ENCODE data around the gene HES6.
A peak's percentile ranks its signal among the peaks of the same experiment; 100 is the strongest.

The HES6 gene

GRCh38 chr2:238236571-238236970, 3.3 kb downstream of the HES6 start:
- H3K36me3 ChIP-seq, result no peaks in the 10 kb centered on the region
- no peak overlapping the region for H3K9ac ChIP-seq
- no peak overlapping the region for H3K27ac ChIP-seq
- TF ChIP-seq Cebpa-rat (IDR thresholded peaks at IDR 0.05), result no peak
- H3K4me1 ChIP-seq, result peaks cover 69% of the 10 kb centered on the region
- peak overlapping the region; percentile 98 for H3K4me2 ChIP-seq
- H3K4me3 ChIP-seq, result no peak overlapping the region
- no peaks in the 10 kb centered on the region for H3K9me3 ChIP-seq
- peaks cover 23% of the 10 kb centered on the region for H4K20me1 ChIP-seq
- H3K27me3 ChIP-seq, result no peaks in the 10 kb centered on the region

GRCh38 chr2:238235856-238236255, 4.0 kb downstream of the HES6 start:
- TF ChIP-seq Cebpa-rat (IDR thresholded peaks at IDR 0.05), result no peak
- Histone ChIP-seq H3K9me3 (no peaks in the 10 kb centered on the region), H4K20me1 (peaks cover 23% of the 10 kb centered on the region), H3K4me3 (no peak overlapping the region), H3K27me3 (no peaks in the 10 kb centered on the region), H3K9ac (no peak overlapping the region), H3K4me1 (peaks cover 68% of the 10 kb centered on the region), H3K27ac (no peak overlapping the region), H3K4me2 (0 out of 2 replicates have a peak overlapping the region, but pooled peaks have one; percentile 87), H3K36me3 (no peaks in the 10 kb centered on the region)

- no peak overlapping the region for H3K9ac ChIP-seq
- H3K27ac ChIP-seq, result no peak overlapping the region
- peak overlapping the region; percentile 87; the same call in 1 of the 2 replicates for H3K4me2 ChIP-seq
- no peak overlapping the region for H3K4me3 ChIP-seq
- H3K9me3 ChIP-seq, result no peaks in the 10 kb centered on the region
- H4K20me1 ChIP-seq, result peaks cover 23% of the 10 kb centered on the region
- no peaks in the 10 kb centered on the region for H3K27me3 ChIP-seq
- TF ChIP-seq Cebpa-rat (IDR thresholded peaks at IDR 0.05), result no peak
- no peaks in the 10 kb centered on the region for H3K36me3 ChIP-seq
- peaks cover 71% of the 10 kb centered on the region for H3K4me1 ChIP-seq
Observed at GRCh38 chr2:238235331-238235732, 4.5 kb downstream of the HES6 start.

- Histone ChIP-seq H3K4me3 (no peak overlapping the region), H3K9me3 (no peaks in the 10 kb centered on the region), H3K9ac (no peak overlapping the region), H4K20me1 (peaks cover 18% of the 10 kb centered on the region), H3K36me3 (peaks cover 9% of the 10 kb centered on the region), H3K4me1 (peaks cover 79% of the 10 kb centered on the region), H3K27me3 (no peaks in the 10 kb centered on the region), H3K27ac (no peak overlapping the region), H3K4me2 (no peak overlapping the region)
- no peak for TF ChIP-seq Cebpa-rat (IDR thresholded peaks at IDR 0.05)
Observed at GRCh38 chr2:238233625-238234024, 6.2 kb downstream of the HES6 start.

GRCh38 chr2:238231809-238232208, 8.0 kb downstream of the HES6 start:
- no peak for TF ChIP-seq Cebpa-rat (IDR thresholded peaks at IDR 0.05)
- peak overlapping the region; percentile 94 for H3K4me2 ChIP-seq
- H3K9me3 ChIP-seq, result no peaks in the 10 kb centered on the region
- H3K36me3 ChIP-seq, result peaks cover 21% of the 10 kb centered on the region
- H3K27ac ChIP-seq, result no peak overlapping the region
- H3K27me3 ChIP-seq, result no peaks in the 10 kb centered on the region
- H3K4me3 ChIP-seq, result peak overlapping the region; percentile 79
- peak overlapping the region; percentile 83; the same call in 1 of the 2 replicates for H3K9ac ChIP-seq
- peaks cover under 1% of the 10 kb centered on the region; the same call in 1 of the 2 replicates for H4K20me1 ChIP-seq
- peaks cover 60% of the 10 kb centered on the region for H3K4me1 ChIP-seq

- Histone ChIP-seq H3K4me3 (peak overlapping the region; percentile 79), H4K20me1 (0 out of 2 replicates have a peak, but pooled peaks cover 3% of the 10 kb centered on the region), H3K9me3 (no peaks in the 10 kb centered on the region), H3K27me3 (no peaks in the 10 kb centered on the region), H3K4me1 (peaks cover 56% of the 10 kb centered on the region), H3K36me3 (peaks cover 25% of the 10 kb centered on the region), H3K9ac (peak overlapping the region; percentile 83), H3K4me2 (peak overlapping the region; percentile 94), H3K27ac (peak overlapping the region; percentile 80)
- TF ChIP-seq Cebpa-rat (IDR thresholded peaks at IDR 0.05), result no peak
Observed at GRCh38 chr2:238231251-238231793, 8.5 kb downstream of the HES6 start.

GRCh38 chr2:238230699-238231098, 9.1 kb downstream of the HES6 start:
- TF ChIP-seq Cebpa-rat (IDR thresholded peaks at IDR 0.05), result no peak
- peaks cover 49% of the 10 kb centered on the region for H3K4me1 ChIP-seq
- H3K4me3 ChIP-seq, result peak overlapping the region; percentile 79
- 0 out of 2 replicates have a peak, but pooled peaks cover 9% of the 10 kb centered on the region for H4K20me1 ChIP-seq
- H3K36me3 ChIP-seq, result peaks cover 32% of the 10 kb centered on the region
- H3K27me3 ChIP-seq, result no peaks in the 10 kb centered on the region
- H3K9me3 ChIP-seq, result no peaks in the 10 kb centered on the region
- H3K27ac ChIP-seq, result peak overlapping the region; percentile 80
- H3K4me2 ChIP-seq, result peak overlapping the region; percentile 94
- peak overlapping the region; percentile 83 for H3K9ac ChIP-seq

- H3K4me1 ChIP-seq, result peaks cover 36% of the 10 kb centered on the region
- H3K9me3 ChIP-seq, result no peaks in the 10 kb centered on the region
Observed at GRCh38 chr2:238228700-238229099, 11.1 kb downstream of the HES6 start.

GRCh38 chr2:238227587-238228032, 12.2 kb downstream of the HES6 start:
- no peak overlapping the region for H3K9ac ChIP-seq
- no peak for TF ChIP-seq Cebpa-rat (IDR thresholded peaks at IDR 0.05)

More at GRCh38 chr2:238228700-238229099, 11.1 kb downstream of the HES6 start:
- peaks cover 51% of the 10 kb centered on the region for H3K36me3 ChIP-seq
- no peaks in the 10 kb centered on the region for H3K27me3 ChIP-seq
- TF ChIP-seq Cebpa-rat (IDR thresholded peaks at IDR 0.05), result no peak
- H3K4me3 ChIP-seq, result no peak overlapping the region
- no peak overlapping the region for H3K27ac ChIP-seq
- no peak overlapping the region for H3K9ac ChIP-seq
- H3K4me2 ChIP-seq, result no peak overlapping the region
- 0 out of 2 replicates have a peak, but pooled peaks cover 18% of the 10 kb centered on the region for H4K20me1 ChIP-seq

GRCh38 chr2:238226698-238227586, 12.9 kb downstream of the HES6 start:
- H3K27ac ChIP-seq, result no peak overlapping the region
- 0 out of 2 replicates have a peak, but pooled peaks cover 18% of the 10 kb centered on the region for H4K20me1 ChIP-seq
- no peak for TF ChIP-seq Cebpa-rat (IDR thresholded peaks at IDR 0.05)
- H3K4me2 ChIP-seq, result no peak overlapping the region
- no peaks in the 10 kb centered on the region for H3K27me3 ChIP-seq
- H3K9ac ChIP-seq, result no peak overlapping the region
- H3K4me1 ChIP-seq, result peaks cover 30% of the 10 kb centered on the region
- H3K36me3 ChIP-seq, result peaks cover 55% of the 10 kb centered on the region
- H3K9me3 ChIP-seq, result no peaks in the 10 kb centered on the region
- H3K4me3 ChIP-seq, result no peak overlapping the region

More at GRCh38 chr2:238227587-238228032, 12.2 kb downstream of the HES6 start:
- Histone ChIP-seq H3K27me3 (no peaks in the 10 kb centered on the region), H3K4me2 (no peak overlapping the region), H3K36me3 (peaks cover 55% of the 10 kb centered on the region), H4K20me1 (0 out of 2 replicates have a peak, but pooled peaks cover 18% of the 10 kb centered on the region), H3K4me1 (peaks cover 36% of the 10 kb centered on the region), H3K4me3 (no peak overlapping the region), H3K27ac (no peak overlapping the region), H3K9me3 (no peaks in the 10 kb centered on the region)
